ENCODE measurements around the gene ICAM3.

DNA sequence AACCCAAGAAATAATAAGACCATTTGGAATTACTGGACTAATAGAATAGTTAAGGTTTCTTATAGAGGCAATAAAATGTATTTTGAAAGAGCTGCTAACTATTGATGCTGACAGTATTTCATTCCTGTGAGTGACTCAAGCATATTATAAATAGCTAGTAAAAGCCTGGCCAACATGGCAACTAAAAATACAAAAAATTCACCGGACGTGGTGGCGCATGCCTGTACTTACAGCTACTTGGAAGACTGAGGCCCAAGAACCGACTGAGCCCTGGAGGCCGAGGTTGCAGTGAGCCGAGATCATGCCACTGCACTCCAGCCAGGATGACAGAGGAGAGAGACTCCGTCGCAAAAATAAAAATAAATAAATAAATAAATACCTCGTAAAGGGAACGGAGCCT is 5.4 kb upstream of the ICAM3 start:
- TF ChIP-seq POLR2A (IDR thresholded peaks at IDR 0.05), result no peak
- TF ChIP-seq, protein P1, sequence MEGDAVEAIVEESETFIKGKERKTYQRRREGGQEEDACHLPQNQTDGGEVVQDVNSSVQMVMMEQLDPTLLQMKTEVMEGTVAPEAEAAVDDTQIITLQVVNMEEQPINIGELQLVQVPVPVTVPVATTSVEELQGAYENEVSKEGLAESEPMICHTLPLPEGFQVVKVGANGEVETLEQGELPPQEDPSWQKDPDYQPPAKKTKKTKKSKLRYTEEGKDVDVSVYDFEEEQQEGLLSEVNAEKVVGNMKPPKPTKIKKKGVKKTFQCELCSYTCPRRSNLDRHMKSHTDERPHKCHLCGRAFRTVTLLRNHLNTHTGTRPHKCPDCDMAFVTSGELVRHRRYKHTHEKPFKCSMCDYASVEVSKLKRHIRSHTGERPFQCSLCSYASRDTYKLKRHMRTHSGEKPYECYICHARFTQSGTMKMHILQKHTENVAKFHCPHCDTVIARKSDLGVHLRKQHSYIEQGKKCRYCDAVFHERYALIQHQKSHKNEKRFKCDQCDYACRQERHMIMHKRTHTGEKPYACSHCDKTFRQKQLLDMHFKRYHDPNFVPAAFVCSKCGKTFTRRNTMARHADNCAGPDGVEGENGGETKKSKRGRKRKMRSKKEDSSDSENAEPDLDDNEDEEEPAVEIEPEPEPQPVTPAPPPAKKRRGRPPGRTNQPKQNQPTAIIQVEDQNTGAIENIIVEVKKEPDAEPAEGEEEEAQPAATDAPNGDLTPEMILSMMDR (IDR thresholded peaks at IDR 0.05), result no peak

All from adrenal gland (tissue), 5 donors.